NCI-H1417 (cell line): ENCODE data around the gene GRIK5.
"Not testable (repeated sequence)": the region's sequence is repeated elsewhere in the genome, so short reads cannot be mapped to it uniquely, and the experiment has no call there.

Experiments
- DNase-seq, 3 experiments: peaks; one replicate each; lab custom pipeline; 2025; lab: John Stamatoyannopoulos, UW

The GRIK5 gene

GRCh38 chr19:42017040-42017439 lies 53.0 kb downstream of the GRIK5 start:
- no peak for DNase-seq

DNA sequence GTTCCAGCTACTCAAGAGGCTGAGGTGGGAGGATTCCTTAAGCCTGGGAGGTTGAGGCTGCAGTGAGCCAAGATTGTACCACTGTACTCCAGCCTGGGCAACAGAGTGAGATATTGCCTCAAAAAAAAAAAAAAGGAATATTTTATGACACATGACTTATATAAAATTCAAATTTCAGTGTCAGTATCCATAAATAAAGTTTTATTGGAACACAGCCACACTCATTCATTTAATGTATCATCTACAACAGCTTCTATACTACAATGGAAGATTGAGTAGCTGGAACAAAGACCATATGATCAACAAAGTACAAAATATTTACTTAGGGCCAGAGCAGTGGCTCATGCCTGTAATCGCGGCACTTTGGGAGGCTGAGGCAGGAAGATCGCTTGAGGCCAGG lies 57.3 kb downstream of the GRIK5 start:
- not testable (repeated sequence) for DNase-seq

GRCh38 chr19:42010245-42011126 lies 59.5 kb downstream of the GRIK5 start:
- no peak for DNase-seq

DNA sequence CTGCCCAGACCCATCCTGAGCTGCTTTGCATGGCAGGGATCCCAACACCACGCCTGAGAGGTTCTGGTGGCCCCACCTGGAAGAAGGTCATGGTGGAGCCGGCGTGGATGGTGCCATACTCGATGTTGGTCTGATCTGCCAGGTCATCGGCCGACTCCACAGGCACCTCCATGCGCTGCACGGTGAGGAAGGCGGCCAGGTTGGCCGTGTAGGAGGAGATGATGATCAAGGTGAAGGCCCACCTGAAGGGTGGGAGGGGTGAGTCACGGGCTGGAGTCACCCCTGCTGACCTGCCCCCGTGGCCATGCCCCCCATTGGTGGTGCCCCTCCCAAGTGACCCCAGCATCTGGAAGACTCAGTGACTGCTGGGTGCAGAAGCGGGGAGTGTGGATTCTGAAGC lies 63.4 kb downstream of the GRIK5 start:
- DNase-seq: no peak

DNA sequence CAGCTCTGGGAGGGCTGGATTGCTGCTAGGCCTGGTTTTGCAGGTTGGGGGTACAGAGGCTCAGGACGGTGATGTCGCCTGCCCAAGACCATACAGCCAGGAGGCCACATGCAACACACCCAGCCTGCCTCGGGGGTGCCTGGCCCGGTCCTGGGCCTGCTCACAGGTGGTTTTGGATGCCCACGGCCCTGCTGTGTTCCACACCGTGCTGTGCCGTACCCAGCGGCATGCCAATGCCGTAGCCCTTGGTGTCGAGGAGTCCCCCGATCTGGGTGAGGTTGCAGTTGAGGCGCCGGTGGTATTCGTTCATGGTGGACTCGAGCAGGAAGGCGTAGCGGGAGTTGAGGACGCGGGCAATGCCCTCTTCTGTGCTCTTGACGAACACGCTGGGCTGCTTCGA lies 64.5 kb downstream of the GRIK5 start:
- no peak for DNase-seq

DNA sequence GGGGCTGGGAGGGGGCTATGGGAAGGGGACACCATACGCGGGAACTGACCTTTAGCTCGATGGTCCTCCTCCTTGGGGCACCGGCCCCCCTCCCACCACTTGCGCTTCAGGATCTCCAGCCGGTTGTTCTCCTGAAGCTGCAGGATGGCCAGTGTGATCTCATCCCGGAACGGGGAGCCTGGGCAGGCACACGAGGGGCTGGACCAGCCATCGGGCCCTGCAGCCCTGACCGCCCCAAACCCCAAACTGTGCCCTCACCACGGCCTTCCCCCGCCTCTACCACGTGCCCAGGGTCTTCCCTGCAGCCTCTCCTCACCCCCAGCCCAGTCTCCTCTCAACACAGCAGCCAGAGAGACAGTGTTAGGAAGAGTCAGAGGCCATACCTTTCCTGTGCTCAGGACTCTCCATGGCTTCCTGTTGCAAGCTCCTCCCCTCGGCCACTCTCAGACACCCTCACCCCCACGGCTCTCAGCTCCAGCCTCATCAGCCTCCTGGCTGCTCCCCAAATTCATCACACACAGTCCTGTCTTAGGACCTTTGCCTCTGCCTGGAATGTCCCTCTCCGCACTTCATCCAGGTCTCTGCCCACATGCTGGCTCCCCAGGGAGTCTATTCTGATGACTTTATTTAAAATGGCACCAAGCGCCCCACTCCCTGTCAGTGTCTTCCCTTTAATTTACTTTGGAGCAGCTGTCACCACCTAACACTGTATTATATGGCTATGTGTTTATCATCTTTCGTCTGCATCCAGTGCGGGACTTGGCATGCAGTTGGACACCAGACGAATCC lies 66.3 kb downstream of the GRIK5 start:
- DNase-seq: no peak

GRCh38 chr19:41999878-42000208 lies 70.2 kb downstream of the GRIK5 start:
- DNase-seq: no peak

GRCh38 chr19:41999071-41999877 lies 70.7 kb downstream of the GRIK5 start:
- peak in 2 of 3 experiments; percentile 46 to 52 for DNase-seq

DNA sequence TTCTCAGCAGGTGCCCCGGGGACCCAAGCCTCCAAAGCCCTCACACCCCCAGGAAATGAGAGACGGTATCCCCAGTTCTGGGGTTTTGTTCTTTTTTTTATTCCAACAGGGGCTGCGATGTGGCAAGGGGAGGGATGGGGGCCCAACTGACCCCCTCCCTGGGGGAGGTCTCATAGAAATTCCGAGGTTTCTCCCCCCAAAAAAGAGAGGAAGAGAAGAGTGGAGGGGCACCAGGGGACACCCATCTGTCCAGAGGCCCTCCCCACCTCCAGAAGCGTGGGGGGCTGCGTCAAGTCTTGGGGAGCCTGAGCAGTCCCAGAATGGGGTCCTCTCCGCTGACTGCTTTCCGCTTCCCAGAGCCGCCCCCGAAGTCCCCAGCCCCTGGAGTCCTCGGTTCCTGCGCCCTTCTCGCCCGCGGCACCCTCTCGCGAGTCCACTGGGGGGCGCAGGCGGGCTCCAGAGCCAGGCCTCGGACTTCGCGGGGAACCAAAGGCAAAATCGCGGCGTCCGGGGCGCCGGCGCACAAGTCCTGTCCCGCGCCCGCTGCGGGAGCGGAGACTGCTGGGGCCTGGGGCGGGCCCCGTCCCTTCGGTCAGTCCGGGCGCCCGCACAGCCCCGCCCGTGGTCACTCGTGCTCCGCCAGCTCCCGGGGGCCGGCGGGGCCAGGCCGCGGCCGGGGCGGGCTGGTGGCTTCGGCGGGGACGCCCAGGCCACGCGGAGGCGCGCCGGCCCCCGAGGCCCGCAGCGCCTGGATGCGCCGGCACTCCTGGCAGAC lies 71.6 kb downstream of the GRIK5 start:
- peak; percentile 52 to 66 (median 62) for DNase-seq

GRCh38 chr19:41997851-41998229 lies 72.2 kb downstream of the GRIK5 start:
- DNase-seq: peak in 2 of 3 experiments; percentile 48 to 60

DNA sequence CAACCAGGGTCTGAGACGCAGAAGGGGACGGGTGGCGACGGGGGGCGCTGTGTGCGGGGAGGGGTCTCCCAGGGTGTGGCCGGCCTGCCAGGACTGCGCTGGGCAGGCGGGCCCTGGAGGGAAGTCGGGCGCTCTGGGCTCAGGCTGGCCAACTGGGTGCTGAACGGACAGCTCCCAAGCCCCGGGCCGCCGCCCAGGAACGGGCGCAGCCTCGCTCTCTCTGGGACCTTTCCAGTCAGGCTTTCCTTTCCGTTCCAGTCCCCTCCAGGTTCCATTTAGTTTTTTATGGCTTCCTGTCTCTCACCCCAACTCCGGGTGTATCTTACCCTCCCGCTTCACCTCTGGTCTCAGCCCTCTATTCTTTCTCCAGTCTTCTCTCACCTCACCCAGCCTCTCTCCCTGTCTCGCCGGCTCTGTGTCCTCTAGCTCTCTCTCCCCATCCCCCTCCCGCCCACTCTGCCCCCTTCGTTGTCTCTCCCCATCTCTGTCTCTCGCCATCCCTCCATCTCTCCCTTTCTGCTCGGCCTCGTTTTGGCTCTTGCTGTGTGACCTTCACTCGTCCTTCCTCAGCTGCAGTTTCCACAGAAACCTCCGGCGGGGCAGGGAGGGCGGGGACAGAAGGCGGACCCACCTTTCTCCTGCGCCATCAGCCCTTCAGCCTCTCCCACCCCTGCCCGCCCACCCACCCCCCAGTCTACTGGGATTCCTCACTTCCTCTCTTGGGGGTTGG lies 72.7 kb downstream of the GRIK5 start:
- peak in 2 of 3 experiments; percentile 48 to 54 for DNase-seq

GRCh38 chr19:41995959-41996797 lies 73.8 kb downstream of the GRIK5 start:
- peak in 2 of 3 experiments; percentile 49 to 75 for DNase-seq

DNA sequence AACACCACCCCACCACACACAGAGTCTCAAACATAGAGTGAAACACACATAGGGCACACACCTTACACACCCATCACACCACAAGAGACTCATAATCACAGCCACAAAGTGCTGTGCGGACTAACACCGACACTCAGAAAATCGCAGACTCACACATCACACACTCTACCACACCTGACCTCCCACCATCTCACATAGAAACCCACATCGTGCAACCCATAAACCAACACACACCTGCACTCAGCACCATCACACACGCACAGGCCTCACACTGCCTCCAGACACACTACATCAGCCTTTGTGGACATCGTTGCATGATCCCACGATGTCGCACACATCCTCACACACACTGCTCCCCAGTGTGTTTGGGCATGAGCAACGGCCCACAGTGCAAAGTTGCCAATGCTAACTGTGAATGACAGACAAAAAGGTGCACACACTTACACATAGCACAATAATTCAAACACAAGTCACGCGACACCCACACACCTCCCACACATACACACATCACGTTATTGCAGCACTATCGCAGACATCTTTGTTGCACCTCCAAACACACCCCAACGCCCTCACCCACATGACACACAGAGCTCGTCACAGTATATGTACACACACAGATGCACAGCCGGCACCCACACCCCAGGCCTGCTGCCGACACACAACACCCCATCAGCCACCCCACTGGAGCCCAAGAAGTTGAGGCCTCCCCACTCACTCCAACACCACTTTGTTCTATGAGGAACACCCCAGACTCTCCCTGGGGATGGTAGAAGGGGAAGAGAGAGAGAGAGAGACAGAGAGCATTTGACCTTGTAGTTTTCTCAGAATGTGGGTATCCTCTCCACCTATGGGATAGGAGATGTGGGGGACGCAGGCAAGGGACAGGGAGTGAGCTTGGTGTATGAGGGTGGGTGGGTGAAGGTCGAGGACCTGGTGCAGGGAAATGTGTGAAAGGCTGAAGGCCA lies 74.7 kb downstream of the GRIK5 start:
- no peak for DNase-seq

DNA sequence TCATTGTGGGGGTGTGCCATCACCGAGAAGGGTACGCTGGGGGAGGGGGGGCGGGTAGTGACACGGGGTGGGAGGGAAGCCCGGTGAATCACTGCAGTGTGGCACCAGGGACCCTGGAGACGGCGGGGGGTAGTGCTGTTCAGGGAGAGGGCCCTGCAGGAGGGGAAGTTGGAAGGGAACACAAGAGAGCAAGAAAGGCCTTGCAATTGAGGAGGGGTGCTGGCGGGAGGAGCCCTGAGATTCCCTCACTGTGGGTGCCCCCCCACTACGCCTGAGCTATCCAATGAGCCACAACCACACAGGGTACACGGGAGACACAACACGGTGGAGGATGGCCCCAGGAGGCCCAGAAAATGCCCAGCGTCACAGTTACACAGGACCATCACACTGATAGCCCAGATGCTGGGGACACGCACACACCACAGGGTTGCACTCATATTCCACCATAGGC lies 75.5 kb downstream of the GRIK5 start:
- peak in 1 of 3 experiments; percentile 57 for DNase-seq

- peak; percentile 79 to 86 (median 84) for DNase-seq
Measured at GRCh38 chr19:41993612-41994483, 76.2 kb downstream of the GRIK5 start, which contains the start of gene ATP1A3. TSS of gene ATP1A3 (minus strand) at chr19:41994230. CDS start at chr19:41994076, 154 bp downstream.

DNA sequence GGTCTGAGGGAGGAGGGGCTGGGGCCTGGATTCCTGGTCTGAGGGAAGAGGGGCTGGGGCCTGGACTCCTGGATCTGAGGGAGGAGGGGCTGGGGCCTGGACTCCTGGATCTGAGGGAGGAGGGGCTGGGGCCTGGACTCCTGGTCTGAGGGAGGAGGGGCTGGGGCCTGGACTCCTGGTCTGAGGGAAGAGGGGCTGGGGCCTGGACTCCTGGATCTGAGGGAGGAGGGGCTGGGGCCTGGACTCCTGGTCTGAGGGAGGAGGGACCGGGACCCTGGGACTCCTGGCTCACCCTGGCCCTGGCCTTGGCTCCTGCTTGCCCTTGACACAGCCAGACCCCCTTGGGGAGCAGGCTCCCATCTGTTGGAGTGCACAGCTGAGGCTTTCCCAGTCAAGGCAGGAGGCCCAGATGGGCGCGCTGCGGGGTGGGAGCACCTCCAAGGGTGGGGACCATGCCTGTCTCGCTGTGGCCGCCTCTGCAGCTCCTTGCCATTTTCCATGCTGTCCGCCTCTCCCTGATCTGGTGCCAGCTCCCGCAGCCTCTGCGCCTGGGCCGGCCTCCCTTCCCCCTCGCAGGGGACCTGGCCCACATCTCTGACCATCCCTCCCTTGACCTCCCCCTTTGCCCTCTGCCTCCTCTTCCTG lies 78.0 kb downstream of the GRIK5 start:
- not testable (repeated sequence) for DNase-seq

DNA sequence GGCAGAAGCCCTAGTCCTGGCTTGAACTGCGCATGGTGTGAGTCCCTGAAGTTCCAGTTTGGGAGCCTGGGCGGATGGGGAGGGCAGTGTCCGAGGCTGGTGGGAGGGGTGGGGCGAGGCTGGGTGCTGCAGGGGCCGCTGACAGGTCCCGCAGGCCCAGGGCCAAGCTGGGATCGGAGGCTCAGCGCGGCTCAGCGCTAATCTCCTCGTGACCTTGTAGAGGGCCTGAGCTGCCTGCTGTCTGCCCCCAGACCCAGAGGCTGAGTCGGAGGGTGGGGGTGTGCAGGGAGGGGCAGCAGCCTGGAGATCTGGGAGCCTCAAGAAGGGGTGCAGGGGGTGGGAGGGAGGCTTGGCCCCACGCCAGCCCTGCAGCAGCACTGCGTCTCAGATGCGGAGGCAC lies 79.0 kb downstream of the GRIK5 start:
- no peak for DNase-seq
